LoVo (cell line): Measurements from ENCODE around the gene VOPP1.

ENCODE experiments used
- DNase-seq: peaks from one replicate; pipeline ENCODE4 v3.0.0-alpha.2; 2016; ENCODE audit warnings: low spot score

Gene VOPP1

GRCh38 chr7:55532150-55532917 lies 40.0 kb downstream of the VOPP1 start:
- DNase-seq, result no peak

GRCh38 chr7:55531536-55531935 lies 40.8 kb downstream of the VOPP1 start:
- DNase-seq, result no peak

- DNase-seq, result no peak
Measured at GRCh38 chr7:55527307-55527706, 45.0 kb downstream of the VOPP1 start.

- DNase-seq, result no peak
Measured at GRCh38 chr7:55526770-55527169, 45.5 kb downstream of the VOPP1 start.

- no peak for DNase-seq
Measured at GRCh38 chr7:55526329-55526728, 46.0 kb downstream of the VOPP1 start.

GRCh38 chr7:55524558-55525310 lies 47.6 kb downstream of the VOPP1 start:
- DNase-seq, result no peak

- no peak for DNase-seq
Measured at GRCh38 chr7:55523366-55523765, 48.9 kb downstream of the VOPP1 start.

- no peak for DNase-seq
Measured at GRCh38 chr7:55521917-55522902, 50.1 kb downstream of the VOPP1 start.

- no peak for DNase-seq
Measured at GRCh38 chr7:55521512-55521911, 50.8 kb downstream of the VOPP1 start.

GRCh38 chr7:55520426-55521140 lies 51.7 kb downstream of the VOPP1 start:
- no peak for DNase-seq

- DNase-seq, result no peak
Measured at GRCh38 chr7:55518836-55519235, 53.5 kb downstream of the VOPP1 start.

- no peak for DNase-seq
Measured at GRCh38 chr7:55517936-55518689, 54.2 kb downstream of the VOPP1 start.

GRCh38 chr7:55517191-55517633 lies 55.1 kb downstream of the VOPP1 start:
- no peak for DNase-seq

- no peak for DNase-seq
Measured at GRCh38 chr7:55516409-55516808, 55.9 kb downstream of the VOPP1 start.

GRCh38 chr7:55515569-55516279 lies 56.6 kb downstream of the VOPP1 start:
- DNase-seq, result no peak

GRCh38 chr7:55514546-55515265 lies 57.6 kb downstream of the VOPP1 start:
- DNase-seq, result no peak

- DNase-seq, result no peak
Measured at GRCh38 chr7:55513868-55514267, 58.4 kb downstream of the VOPP1 start.

GRCh38 chr7:55512635-55513191 lies 59.6 kb downstream of the VOPP1 start:
- no peak for DNase-seq

- DNase-seq, result no peak
Measured at GRCh38 chr7:55510621-55511020, 61.7 kb downstream of the VOPP1 start.
